ENCODE data around the gene CDCA4. TPM values are rescaled to one million over a fixed set of nuclear protein-coding genes. Genes with fewer than 3 reads are reported as not detected.
A peak's percentile ranks its signal among the peaks of the same experiment; 100 is the strongest.

Gene CDCA4
- total RNA-seq, 1 donor from 2014 or later = 21.5 TPM

DNA sequence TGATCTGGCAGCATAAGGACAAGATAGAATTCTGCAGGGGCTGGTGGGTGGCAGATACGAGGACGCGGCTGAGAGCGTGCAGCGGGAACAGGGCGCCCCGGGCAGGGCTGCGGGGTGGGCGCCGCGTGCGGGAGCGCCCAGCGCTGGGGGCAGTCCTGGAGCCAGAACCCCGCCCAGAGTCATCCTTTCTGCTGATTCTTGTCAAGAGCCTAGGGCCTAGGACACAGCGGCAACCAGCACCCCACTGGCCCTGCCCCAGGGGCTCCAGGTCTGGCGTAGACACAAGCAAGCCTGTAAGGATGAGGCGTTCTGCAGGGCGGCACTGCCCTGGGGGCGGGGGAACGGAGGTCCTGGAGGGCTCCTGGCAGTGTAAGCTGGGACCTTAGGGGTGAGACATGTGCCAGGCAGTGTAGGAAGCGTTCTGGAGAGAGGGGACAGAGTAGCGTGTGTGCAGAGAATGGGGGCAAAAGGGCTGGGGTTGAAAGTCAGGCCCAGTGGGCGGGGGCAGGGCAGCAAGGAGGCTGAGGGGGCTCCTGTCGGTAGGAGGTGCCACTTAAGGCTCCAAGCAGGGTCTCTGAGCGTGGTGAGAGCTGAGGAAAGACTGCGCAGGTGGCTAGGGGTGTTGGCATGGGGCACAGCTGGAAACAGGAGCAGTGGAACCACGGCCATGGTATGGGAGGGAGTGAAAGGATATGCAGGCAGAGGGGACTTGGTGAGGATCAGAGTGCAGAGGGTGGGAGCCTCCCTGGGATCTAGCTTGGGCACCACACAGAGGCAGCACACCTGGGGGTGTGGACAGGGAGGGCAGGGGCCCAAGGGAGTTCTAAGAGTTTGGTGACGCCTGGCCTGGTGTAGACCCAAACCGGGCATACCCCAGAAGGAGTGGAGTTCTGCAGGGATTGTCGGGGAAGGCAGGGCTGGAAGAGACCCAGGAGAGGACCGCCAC, 41.9 kb downstream of the CDCA4 start:
- Mint-ChIP-seq H3K9me3 (ENCODE audit: low read depth) (no peaks in the 10 kb centered on the region), H3K36me3 (ENCODE audit: insufficient read depth) (no peaks in the 10 kb centered on the region), H3K27ac (no peak overlapping the region), H3K4me1 (ENCODE audit: low read depth) (peaks cover 6% of the 10 kb centered on the region), H3K27me3 (peaks cover 53% of the 10 kb centered on the region), H3K4me3 (ENCODE audit: low read depth) (peak overlapping the region; percentile 61)
- peak; percentile 12 for DNase-seq (ENCODE audit: low spot score, unreplicated experiment)
- TF ChIP-seq, protein P1, sequence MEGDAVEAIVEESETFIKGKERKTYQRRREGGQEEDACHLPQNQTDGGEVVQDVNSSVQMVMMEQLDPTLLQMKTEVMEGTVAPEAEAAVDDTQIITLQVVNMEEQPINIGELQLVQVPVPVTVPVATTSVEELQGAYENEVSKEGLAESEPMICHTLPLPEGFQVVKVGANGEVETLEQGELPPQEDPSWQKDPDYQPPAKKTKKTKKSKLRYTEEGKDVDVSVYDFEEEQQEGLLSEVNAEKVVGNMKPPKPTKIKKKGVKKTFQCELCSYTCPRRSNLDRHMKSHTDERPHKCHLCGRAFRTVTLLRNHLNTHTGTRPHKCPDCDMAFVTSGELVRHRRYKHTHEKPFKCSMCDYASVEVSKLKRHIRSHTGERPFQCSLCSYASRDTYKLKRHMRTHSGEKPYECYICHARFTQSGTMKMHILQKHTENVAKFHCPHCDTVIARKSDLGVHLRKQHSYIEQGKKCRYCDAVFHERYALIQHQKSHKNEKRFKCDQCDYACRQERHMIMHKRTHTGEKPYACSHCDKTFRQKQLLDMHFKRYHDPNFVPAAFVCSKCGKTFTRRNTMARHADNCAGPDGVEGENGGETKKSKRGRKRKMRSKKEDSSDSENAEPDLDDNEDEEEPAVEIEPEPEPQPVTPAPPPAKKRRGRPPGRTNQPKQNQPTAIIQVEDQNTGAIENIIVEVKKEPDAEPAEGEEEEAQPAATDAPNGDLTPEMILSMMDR (IDR thresholded peaks at IDR 0.05; ENCODE audit: unreplicated experiment) = no peak

DNA sequence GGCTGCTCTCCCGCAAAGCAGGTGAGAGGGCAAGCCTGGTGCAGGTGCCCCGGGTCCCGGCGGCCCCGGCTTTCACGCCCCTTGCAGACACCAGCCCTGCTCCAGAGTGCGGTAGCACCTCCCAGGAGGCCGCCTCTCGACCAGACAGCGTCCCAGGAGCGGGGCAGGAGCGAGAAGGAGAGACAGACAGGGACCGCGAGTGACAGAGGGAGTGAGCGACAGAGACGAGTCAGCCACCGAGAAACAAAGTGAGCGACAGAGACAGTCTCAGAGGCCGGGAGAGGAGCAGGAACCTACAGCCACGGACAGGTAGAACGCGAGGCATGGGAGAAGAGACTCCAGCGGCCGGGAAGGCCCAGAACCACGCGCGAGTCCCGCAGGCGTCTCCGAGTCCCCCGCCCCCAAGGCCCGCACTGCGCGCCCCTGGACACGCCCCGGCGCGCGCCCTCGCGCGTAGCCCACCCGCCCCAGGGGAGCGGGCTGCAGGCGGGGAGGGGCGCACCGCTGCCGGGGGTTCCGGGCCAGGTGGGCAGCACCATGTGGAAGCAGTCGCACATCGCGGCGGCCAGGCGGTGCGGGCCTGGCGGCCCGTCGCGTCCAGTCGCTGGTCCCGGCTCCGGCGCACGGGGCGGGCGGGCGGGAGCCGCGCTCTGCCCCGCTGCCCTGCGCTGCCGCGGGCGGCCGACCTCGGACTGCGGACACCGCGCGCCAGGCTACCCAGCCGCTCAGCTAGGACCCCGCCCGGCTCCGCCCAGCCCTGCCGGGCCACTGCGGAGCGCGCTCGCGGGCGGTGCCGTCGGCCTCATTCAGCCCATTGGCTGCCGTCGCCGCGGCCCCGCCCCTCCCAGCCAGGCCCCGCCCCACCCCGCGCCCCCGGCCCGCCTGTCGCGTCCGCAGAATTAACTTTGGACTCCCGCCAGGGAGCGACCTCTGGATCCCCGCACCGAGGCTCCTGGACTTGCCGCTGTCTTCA, 42.9 kb downstream of the CDCA4 start, which contains the start of gene AHNAK2:
AHNAK2 (minus strand) TSS at position 694 of the 973 bp plus-strand sequence; CDS start at position 557, 137 bp downstream.
- Mint-ChIP-seq H3K4me1 (ENCODE audit: low read depth) (peaks cover 6% of the 10 kb centered on the region), H3K27me3 (peaks cover 48% of the 10 kb centered on the region), H3K9me3 (ENCODE audit: low read depth) (no peaks in the 10 kb centered on the region), H3K36me3 (ENCODE audit: insufficient read depth) (no peaks in the 10 kb centered on the region), H3K27ac (no peak within 1 kb of the TSS), H3K4me3 (ENCODE audit: low read depth) (peak within 1 kb of the TSS; percentile 77)
- TF ChIP-seq, protein P1 (IDR thresholded peaks at IDR 0.05; ENCODE audit: unreplicated experiment) = no peak
- peak; percentile 73 for DNase-seq (ENCODE audit: low spot score, unreplicated experiment)

DNA sequence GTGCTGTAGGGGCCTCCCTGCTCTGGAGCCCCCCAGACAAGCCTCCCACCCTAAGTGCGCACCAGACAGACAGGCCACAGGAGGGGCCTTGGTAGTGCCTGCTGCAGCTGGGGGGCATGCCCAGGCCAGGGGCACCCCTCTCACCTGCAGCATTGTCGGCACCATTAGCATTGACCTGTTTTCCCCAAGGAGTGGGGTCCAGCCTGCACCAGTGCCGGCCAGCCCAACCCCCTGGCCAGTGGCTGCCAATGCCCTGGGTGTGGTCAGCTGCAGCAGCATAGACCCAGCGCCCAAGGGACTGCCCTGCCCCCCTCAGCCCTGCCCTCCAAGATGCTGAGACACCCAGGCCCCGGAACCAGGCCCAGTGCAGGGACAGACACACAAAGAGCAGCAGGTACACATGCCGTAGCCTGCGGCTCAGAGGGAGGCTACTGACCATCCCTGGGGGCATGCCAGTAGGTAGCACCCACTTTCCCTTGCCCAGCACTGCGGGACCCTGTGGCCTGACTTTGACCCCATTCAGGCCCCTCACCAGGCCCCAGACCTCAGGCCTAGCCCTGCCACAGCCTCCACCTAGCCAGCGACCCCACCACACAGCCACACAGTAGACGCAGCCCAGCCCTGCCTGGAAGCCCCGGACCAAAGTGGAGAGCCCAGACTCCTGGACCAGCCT, 43.7 kb downstream of the CDCA4 start:
- Mint-ChIP-seq H3K4me3 (ENCODE audit: low read depth) (peak overlapping the region; percentile 77), H3K27ac (no peak overlapping the region), H3K9me3 (ENCODE audit: low read depth) (no peaks in the 10 kb centered on the region), H3K4me1 (ENCODE audit: low read depth) (peaks cover 6% of the 10 kb centered on the region), H3K36me3 (ENCODE audit: insufficient read depth) (no peaks in the 10 kb centered on the region), H3K27me3 (peaks cover 48% of the 10 kb centered on the region)
- DNase-seq (ENCODE audit: low spot score, unreplicated experiment) = no peak
- TF ChIP-seq, protein P1 (IDR thresholded peaks at IDR 0.05; ENCODE audit: unreplicated experiment) = no peak

DNA sequence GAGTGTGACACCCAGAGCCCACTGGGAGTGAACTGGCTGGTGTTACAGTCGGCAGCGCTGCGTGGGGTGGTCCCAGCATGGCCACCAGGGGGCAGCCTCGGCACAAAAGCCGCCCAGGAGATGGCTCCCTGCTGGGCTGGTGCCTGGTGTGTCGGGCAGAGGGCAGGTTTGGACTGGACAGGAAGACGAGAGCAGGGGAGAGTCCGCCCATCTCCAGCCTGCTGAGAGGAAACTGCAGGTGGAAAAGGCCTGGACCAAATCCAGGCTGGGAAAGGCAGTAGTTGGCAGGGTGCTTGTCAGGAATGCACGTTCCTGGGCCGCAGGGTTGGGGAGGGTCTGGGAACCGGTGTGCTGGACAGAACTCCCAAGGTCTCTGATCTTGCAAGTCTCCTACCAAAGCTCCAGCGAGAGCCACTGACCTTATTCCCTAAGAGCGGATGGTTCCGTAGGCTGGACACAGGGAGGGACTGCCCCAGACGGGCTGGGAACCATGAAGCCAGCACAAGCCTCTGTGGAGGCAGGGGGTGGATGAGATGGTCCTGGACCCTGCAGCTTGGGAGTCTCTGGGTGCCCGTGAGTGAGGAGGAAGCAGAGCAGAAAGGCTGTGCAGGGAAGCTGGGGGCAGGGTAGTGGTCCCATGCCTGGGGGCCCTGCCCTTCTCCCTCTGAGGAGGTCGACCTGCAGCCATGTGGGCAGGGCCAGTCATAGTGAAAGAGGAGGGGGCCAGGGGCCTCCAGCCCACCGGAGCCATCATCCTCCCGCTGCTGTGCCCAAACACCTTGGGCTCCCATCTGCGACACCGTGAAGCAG, 44.5 kb downstream of the CDCA4 start:
- Mint-ChIP-seq H3K36me3 (ENCODE audit: insufficient read depth) (no peaks in the 10 kb centered on the region), H3K9me3 (ENCODE audit: low read depth) (no peaks in the 10 kb centered on the region), H3K4me1 (ENCODE audit: low read depth) (peaks cover 8% of the 10 kb centered on the region), H3K27ac (no peak overlapping the region), H3K4me3 (ENCODE audit: low read depth) (peak overlapping the region; percentile 32), H3K27me3 (peaks cover 48% of the 10 kb centered on the region)
- TF ChIP-seq, protein P1 (IDR thresholded peaks at IDR 0.05; ENCODE audit: unreplicated experiment) = peak; percentile 94
- peak; percentile 83 for DNase-seq (ENCODE audit: low spot score, unreplicated experiment)

All from progenitor cell of endocrine pancreas (in vitro differentiated cells).